ENCODE data around the gene TTC7B. TPM values are rescaled to one million over a fixed set of nuclear protein-coding genes. Genes with fewer than 3 reads are reported as not detected.

The TTC7B gene
- total RNA-seq, 1 experiment from 2014 or later, result 70.6 TPM

- DNase-seq (ENCODE audit: low read depth, low spot score), result no peak
- H3K4me3 ChIP-seq (replicated peaks in 1 of 2; ENCODE audit: low read depth in 1 of 2, low read length in 2 of 2), result no peak overlapping the region
- BruUV-seq (replicated peaks), result no TSS peak
- H3K9me3 ChIP-seq (ENCODE audit: control insufficient read depth in 1 of 2, insufficient read depth in 1 of 2, low read depth in 1 of 2, low read length in 2 of 2), result no peaks in the 10 kb centered on the region
- intact Hi-C loops (cut with micrococcal nuclease), result no loop called here
- H3K4me1 ChIP-seq (ENCODE audit: control insufficient read depth in 1 of 2, insufficient read depth in 2 of 2, low read length in 2 of 2), result no peaks in the 10 kb centered on the region
- POLR2A ChIA-PET, result no interaction called here
- H3K4me2 ChIP-seq (ENCODE audit: low read length), result no peak overlapping the region
- H2AFZ ChIP-seq (ENCODE audit: low read depth, low read length, poor library complexity, severe bottlenecking), result no peak overlapping the region
- H4K20me1 ChIP-seq (ENCODE audit: insufficient read depth), result no peaks in the 10 kb centered on the region
- RAD21 ChIA-PET (ENCODE audit: low non-redundant PET in 1 of 2, low total read pairs in 2 of 2, uncharacterized antibody in 2 of 2, unreplicated experiment in 2 of 2), result no interaction called here
- H3K9me2 ChIP-seq (ENCODE audit: insufficient read depth), result no peaks in the 10 kb centered on the region
- CTCF ChIA-PET, result no interaction called here
- H3K79me2 ChIP-seq (ENCODE audit: insufficient read depth, low read length), result no peaks in the 10 kb centered on the region
- H3K9ac ChIP-seq (ENCODE audit: low read length), result no peak overlapping the region
- ATAC-seq, result no peak
- H3K27me3 ChIP-seq (ENCODE audit: insufficient read depth, low read length), result no peaks in the 10 kb centered on the region
- TF ChIP-seq POLR2AphosphoS5 (IDR thresholded peaks at IDR 0.05; ENCODE audit: low read depth, low read length) (no peak), CEBPB (IDR thresholded peaks at IDR 0.05; ENCODE audit: low read depth) (no peak), EZH2 (IDR thresholded peaks at IDR 0.05) (no peak), EZH2phosphoT487 (IDR thresholded peaks at IDR 0.05; ENCODE audit: borderline replicate concordance) (no peak), RAD21 (IDR thresholded peaks at IDR 0.05; ENCODE audit: low read depth) (no peak), FOSL1 (IDR thresholded peaks at IDR 0.05; ENCODE audit: low read depth) (no peak), ATF3 (IDR thresholded peaks at IDR 0.05) (no peak), POLR2A (IDR thresholded peaks at IDR 0.05; ENCODE audit: borderline replicate concordance, extremely low read depth, insufficient read depth, insufficient read length) (no peak), SRF (IDR thresholded peaks at IDR 0.05; ENCODE audit: low read depth) (no peak), SP1 (IDR thresholded peaks at IDR 0.05; ENCODE audit: low read depth) (no peak), JUND (IDR thresholded peaks at IDR 0.05) (no peak)
- TF ChIP-seq, protein P1, sequence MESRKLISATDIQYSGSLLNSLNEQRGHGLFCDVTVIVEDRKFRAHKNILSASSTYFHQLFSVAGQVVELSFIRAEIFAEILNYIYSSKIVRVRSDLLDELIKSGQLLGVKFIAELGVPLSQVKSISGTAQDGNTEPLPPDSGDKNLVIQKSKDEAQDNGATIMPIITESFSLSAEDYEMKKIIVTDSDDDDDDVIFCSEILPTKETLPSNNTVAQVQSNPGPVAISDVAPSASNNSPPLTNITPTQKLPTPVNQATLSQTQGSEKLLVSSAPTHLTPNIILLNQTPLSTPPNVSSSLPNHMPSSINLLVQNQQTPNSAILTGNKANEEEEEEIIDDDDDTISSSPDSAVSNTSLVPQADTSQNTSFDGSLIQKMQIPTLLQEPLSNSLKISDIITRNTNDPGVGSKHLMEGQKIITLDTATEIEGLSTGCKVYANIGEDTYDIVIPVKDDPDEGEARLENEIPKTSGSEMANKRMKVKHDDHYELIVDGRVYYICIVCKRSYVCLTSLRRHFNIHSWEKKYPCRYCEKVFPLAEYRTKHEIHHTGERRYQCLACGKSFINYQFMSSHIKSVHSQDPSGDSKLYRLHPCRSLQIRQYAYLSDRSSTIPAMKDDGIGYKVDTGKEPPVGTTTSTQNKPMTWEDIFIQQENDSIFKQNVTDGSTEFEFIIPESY (IDR thresholded peaks at IDR 0.05; ENCODE audit: extremely low read depth, insufficient replicate concordance, low read length), result no peak
- no peaks in the 10 kb centered on the region for H3K36me3 ChIP-seq (ENCODE audit: control insufficient read depth in 1 of 2, insufficient read depth in 2 of 2, low read length in 2 of 2)
- H3K27ac ChIP-seq (ENCODE audit: low read depth, low read length), result no peak overlapping the region
Observed at GRCh38 chr14:90660865-90661570, 155.2 kb downstream of the TTC7B start.
